Hematopoietic multipotent progenitor cell treated with erythropoietin and hydrocortisone succinate and interleukin-3 and kit ligand, for 15 days (in vitro differentiated cells): ENCODE data around the gene STX18.
"Not testable (repeated sequence)": the region's sequence is repeated elsewhere in the genome, so short reads cannot be mapped to it uniquely, and the experiment has no call there.

Source experiments
- DNase-seq: peaks from one replicate; pipeline ENCODE4 v3.0.0-alpha.2; 2015; ENCODE audit warnings: low spot score

The STX18 gene

GRCh38 chr4:4541661-4542570 is at the start of gene STX18:
Gene STX18 (minus strand): TSS chr4:4542048. CDS start chr4:4541964, 84 bp downstream.
- DNase-seq: peak; percentile 84

GRCh38 chr4:4591071-4591470 is 49.2 kb upstream of the STX18 start:
- DNase-seq: no peak

GRCh38 chr4:4590546-4590945 is 48.7 kb upstream of the STX18 start:
- DNase-seq: no peak

- DNase-seq: no peak
Measured at GRCh38 chr4:4585012-4585670, 43.3 kb upstream of the STX18 start.

GRCh38 chr4:4583606-4584005 is 41.8 kb upstream of the STX18 start:
- no peak for DNase-seq

GRCh38 chr4:4582653-4583052 is 40.8 kb upstream of the STX18 start:
- no peak for DNase-seq

GRCh38 chr4:4580494-4580893 is 38.6 kb upstream of the STX18 start:
- no peak for DNase-seq

GRCh38 chr4:4578981-4579380 is 37.1 kb upstream of the STX18 start:
- no peak for DNase-seq

GRCh38 chr4:4577359-4577875 is 35.6 kb upstream of the STX18 start:
- DNase-seq: no peak

GRCh38 chr4:4575284-4576211 is 33.7 kb upstream of the STX18 start:
- peak; percentile 13 for DNase-seq

- DNase-seq: no peak
Measured at GRCh38 chr4:4574792-4575191, 32.9 kb upstream of the STX18 start.

- no peak for DNase-seq
Measured at GRCh38 chr4:4574052-4574451, 32.2 kb upstream of the STX18 start.

- no peak for DNase-seq
Measured at GRCh38 chr4:4572821-4573220, 31.0 kb upstream of the STX18 start.

GRCh38 chr4:4569861-4570260 is 28.0 kb upstream of the STX18 start:
- not testable (repeated sequence) for DNase-seq

- DNase-seq: no peak
Measured at GRCh38 chr4:4568806-4569427, 27.1 kb upstream of the STX18 start.

GRCh38 chr4:4566359-4566758 is 24.5 kb upstream of the STX18 start:
- not testable (repeated sequence) for DNase-seq

GRCh38 chr4:4564522-4564921 is 22.7 kb upstream of the STX18 start:
- no peak for DNase-seq

GRCh38 chr4:4560642-4561041 is 18.8 kb upstream of the STX18 start:
- no peak for DNase-seq

- DNase-seq: no peak
Measured at GRCh38 chr4:4560136-4560535, 18.3 kb upstream of the STX18 start.

- no peak for DNase-seq
Measured at GRCh38 chr4:4559596-4559995, 17.7 kb upstream of the STX18 start.

- DNase-seq: no peak
Measured at GRCh38 chr4:4558881-4559280, 17.0 kb upstream of the STX18 start.

GRCh38 chr4:4555916-4556315 is 14.1 kb upstream of the STX18 start:
- no peak for DNase-seq
